NCI-H748 (cell line): Measurements from ENCODE around the gene ZXDB.
"Not testable (repeated sequence)": the region's sequence is repeated elsewhere in the genome, so short reads cannot be mapped to it uniquely, and the experiment has no call there.

Source experiments
- DNase-seq: peaks from one replicate; lab custom pipeline; 2025; ENCODE audit not compliant: unreplicated experiment; lab: John Stamatoyannopoulos, UW

Gene ZXDB

GRCh38 chrX:57591284-57592159, at the start of gene ZXDB:
ZXDB (plus strand) TSS chrX:57592011; CDS start chrX:57592049, 38 bp downstream.
- peak; percentile 36 for DNase-seq

- peak; percentile 64 for DNase-seq
These were observed 26.6 kb upstream of the ZXDB start for GRCh38 chrX:57565198-57565597.

DNA sequence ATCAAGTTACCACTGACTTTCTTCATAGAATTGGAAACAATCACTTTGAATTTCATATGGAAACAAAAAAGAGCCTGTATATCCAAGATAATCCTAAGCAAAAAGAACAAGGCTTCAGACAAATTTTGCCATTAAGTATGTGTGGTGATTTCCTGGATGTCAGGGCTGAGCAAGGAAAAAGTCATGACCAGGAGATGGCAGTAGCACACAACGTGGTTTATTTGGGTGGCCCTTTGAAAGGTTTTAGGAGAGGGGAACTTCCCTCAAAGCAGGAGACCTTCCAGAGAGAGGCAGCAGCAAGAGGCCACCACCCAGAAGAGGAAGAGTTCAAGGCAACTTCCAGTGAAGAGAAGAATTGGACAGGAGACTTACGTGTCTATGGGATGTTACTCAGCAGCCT, 18.1 kb upstream of the ZXDB start:
- peak; percentile 39 for DNase-seq

GRCh38 chrX:57582948-57583347, 8.9 kb upstream of the ZXDB start:
- DNase-seq = not testable (repeated sequence)

- no peak for DNase-seq
These were observed 8.3 kb upstream of the ZXDB start for GRCh38 chrX:57583477-57583876.

- no peak for DNase-seq
These were observed 5.5 kb upstream of the ZXDB start for GRCh38 chrX:57586360-57586759.

DNA sequence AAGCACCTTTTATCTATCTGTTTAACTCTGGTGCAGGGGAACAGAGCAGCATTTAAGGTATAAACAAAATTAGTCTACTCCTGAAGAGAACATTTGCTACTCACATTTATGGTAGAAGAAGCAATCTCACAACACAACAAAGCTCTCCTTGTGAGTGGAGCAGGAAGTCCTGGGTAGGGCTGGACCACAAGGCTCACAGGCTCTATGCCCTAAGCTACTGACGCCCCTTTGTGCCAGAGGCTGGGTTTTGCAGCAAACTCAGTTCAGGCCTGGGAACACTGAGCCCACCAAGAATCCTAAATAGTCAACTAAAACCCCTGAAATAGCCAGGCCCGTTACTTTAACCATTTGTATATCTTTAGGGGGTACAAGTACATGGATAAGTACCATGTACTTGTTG, 4.7 kb upstream of the ZXDB start:
- no peak for DNase-seq

GRCh38 chrX:57587607-57588006, 4.2 kb upstream of the ZXDB start:
- DNase-seq = no peak

GRCh38 chrX:57592160-57592893, 516 bp downstream of the ZXDB start:
- peak; percentile 48 for DNase-seq

DNA sequence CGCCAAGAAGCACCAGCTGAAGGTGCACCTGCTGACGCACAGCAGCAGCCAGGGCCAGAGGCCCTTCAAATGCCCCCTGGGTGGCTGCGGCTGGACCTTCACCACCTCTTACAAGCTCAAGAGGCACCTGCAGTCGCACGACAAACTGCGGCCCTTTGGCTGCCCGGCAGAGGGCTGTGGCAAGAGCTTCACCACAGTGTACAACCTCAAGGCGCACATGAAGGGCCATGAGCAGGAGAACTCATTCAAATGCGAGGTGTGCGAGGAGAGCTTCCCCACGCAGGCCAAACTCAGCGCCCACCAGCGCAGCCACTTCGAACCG, 1.0 kb downstream of the ZXDB start:
- DNase-seq = peak; percentile 81

DNA sequence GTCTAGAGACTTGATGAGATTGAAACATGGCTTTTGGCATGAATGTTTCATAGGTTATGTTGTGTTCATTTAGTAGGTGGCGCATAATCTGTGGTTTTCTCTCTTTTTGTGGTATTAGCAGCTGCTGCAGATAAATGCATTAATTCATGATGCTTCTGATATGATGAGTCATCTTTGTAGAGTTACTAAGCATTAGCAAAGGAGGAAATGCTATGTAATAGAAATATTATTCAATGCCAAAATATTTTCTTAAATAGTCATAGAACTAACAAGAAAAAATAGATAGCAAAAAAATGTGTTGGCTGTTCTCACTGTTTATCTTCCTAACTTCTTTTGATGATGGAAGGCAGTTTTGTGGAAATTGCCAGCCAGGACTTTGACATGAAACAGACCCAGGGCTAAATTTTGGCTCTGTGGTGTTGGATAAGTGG, 3.6 kb downstream of the ZXDB start:
- DNase-seq = no peak

DNA sequence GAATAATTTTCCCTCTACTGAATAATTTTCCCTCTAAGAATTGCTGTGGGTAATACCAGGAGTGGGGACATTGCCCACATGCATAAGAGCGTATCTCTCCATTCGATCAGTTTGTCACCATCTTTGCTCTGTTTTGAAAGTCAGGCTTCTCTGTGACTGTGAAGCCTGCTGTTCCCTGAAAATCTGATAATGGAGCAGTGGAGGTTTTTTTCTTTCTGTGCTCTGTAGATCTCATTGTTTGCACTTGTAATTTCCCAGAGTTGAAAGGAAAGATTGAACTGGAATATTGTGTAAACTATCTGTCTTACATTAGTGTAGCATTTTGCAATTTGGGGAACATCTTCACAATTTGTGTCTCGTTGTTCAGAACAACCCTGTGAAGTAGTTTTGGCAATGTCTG, 4.3 kb downstream of the ZXDB start:
- no peak for DNase-seq

DNA sequence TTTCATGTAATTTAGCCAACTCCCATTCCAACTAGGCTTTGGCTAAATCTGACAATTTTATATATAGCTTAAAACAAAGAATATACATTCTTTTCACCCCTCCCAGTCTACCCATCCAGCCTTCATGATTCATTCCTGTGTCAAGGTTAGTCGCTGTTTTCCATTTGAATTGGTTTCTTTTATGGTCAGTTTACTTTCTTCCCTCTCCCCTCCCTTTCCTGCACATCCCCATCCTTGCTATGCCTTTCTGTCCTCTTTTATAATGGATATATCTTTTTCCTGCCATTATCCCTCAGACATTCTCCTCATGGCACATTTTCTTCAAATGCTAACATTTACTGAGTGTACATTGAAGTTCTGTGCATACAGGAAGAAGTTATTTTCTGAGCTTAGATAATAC, 4.7 kb downstream of the ZXDB start:
- no peak for DNase-seq

DNA sequence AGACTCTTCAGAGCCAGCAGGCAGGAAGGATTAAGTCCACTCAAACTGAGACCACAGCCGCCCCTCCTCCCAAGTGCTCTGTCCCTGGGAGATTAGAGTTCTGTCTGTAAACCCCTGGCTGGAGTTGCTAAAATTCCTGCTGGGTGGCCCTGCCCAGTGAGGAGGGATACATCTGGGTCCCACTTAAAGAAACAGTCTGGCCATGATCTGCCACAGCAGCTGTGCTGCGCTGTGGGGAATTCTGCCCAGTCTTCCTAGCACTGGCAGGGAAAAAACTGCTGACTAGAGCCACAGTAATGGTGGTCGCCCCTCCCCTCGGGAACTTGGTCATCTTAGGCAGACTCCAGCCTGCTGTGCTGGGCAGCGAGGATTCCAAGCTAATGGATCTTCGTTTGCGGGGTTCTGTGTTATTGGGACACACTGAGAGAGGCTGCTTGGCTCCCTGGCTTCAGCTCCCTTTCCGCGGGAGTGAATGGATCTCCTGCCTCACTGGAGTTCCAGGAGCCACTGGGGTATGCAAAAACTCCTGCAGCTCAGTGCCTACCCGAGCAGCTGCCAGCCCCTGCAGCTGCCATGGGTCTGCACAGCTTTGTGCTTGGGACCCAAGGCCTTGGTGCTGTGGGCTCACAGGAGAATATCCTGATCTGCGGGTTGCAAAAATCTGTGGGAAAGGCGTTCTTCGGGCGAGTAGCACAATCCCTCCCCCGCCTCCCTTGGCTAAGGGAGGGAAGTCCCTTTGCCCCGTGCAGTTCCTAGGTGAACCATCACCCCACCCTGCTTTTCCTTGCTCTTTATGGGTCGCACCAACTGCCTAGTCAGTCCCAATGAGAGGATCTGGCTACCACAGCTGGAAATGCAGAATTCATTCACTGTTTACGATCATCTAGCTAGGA, 15.7 kb downstream of the ZXDB start:
- no peak for DNase-seq

GRCh38 chrX:57613351-57613750, 21.5 kb downstream of the ZXDB start:
- DNase-seq = not testable (repeated sequence)

DNA sequence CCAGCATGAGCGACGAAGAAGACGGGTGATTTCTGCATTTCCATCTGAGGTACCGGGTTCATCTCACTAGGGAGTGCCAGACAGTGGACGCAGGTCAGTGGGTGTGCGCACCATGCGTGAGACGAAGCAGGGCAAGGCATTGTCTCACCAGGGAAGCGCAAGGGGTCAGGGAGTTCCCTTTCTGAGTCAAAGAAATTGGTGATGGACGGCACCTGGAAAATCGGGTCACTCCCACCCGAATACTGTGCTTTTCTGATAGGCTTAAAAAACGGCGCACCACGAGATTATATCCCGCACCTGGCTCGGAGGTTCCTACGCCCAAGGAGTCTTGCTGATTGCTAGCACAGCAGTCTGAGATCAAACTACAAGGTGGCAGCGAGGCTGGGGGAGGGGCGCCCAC, 37.6 kb downstream of the ZXDB start:
- DNase-seq = not testable (repeated sequence)

- no peak for DNase-seq
These were observed 48.8 kb downstream of the ZXDB start for GRCh38 chrX:57640674-57641016.

DNA sequence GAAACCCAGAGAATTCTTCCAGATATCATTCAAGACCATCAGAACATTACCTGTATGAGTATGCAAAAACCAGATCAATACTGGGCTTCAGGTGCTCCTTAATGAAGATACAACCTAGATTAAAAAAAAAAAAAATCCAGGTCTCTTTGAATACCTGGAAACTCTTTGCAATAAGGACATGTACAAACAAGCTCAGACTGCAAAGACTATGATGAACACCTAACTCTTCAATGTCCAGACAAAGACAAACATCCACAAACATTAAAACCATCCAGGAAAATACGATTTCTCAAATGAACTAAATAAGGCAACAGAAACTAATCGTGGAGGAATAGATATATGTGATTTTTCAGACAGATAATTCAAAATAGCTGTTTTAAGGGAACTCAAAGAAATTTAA, 49.5 kb downstream of the ZXDB start:
- DNase-seq = no peak

GRCh38 chrX:57643698-57644097, 51.9 kb downstream of the ZXDB start:
- DNase-seq = no peak

DNA sequence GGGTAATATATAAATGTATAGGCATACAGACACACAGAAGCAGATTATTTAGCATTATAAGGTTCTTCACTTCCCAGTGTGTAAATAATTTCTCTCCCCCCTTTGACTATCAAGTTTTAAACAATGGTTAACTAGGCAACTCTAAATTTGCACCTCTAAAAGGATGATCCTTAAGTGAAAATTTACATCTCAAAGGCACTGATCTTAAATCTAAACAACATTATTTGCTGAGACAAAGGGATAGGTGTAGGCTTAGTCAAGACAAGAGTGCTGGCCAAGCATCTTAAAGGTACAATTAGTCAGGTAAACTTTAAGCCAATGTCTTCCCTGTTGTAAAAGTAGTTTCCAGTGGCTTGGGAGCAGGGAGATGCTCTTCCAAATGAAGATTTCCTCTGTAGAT, 55.2 kb downstream of the ZXDB start:
- no peak for DNase-seq
